GM19240 (cell line): Measurements from ENCODE around the gene NAB2.
"Not testable (repeated sequence)": the region's sequence is repeated elsewhere in the genome, so short reads cannot be mapped to it uniquely, and the experiment has no call there.

ENCODE experiments used
- DNase-seq: peaks from one replicate; pipeline ENCODE4 v3.0.0; 2011; ENCODE audit warnings: low spot score; ENCODE audit not compliant: insufficient read length

The NAB2 gene

GRCh38 chr12:57088354-57089270 lies at the start of gene NAB2:
TSS of gene NAB2 (plus strand) at chr12:57089114. CDS start at chr12:57089272, 158 bp downstream.
- DNase-seq, result peak; percentile 73

GRCh38 chr12:57040211-57040610 lies 48.7 kb upstream of the NAB2 start:
- no peak for DNase-seq

GRCh38 chr12:57040750-57041149 lies 48.2 kb upstream of the NAB2 start:
- DNase-seq, result no peak

GRCh38 chr12:57042695-57043094 lies 46.2 kb upstream of the NAB2 start:
- DNase-seq, result no peak

GRCh38 chr12:57044468-57044867 lies 44.4 kb upstream of the NAB2 start:
- DNase-seq, result no peak

GRCh38 chr12:57044889-57045288 lies 44.0 kb upstream of the NAB2 start:
- no peak for DNase-seq

GRCh38 chr12:57046086-57046791 lies 42.7 kb upstream of the NAB2 start:
- no peak for DNase-seq

GRCh38 chr12:57046947-57047890 lies 41.7 kb upstream of the NAB2 start:
- no peak for DNase-seq

GRCh38 chr12:57047981-57048380 lies 40.9 kb upstream of the NAB2 start:
- no peak for DNase-seq

- no peak for DNase-seq
Observed at GRCh38 chr12:57048423-57049118, 40.3 kb upstream of the NAB2 start.

GRCh38 chr12:57049119-57049446 lies 39.8 kb upstream of the NAB2 start:
- no peak for DNase-seq

GRCh38 chr12:57049890-57050289 lies 39.0 kb upstream of the NAB2 start, which contains the start of gene MYO1A:
TSS of gene MYO1A (minus strand) at chr12:57050129. CDS start at chr12:57048323, 1,806 bp downstream.
- DNase-seq, result no peak

GRCh38 chr12:57051011-57051410 lies 37.9 kb upstream of the NAB2 start:
- no peak for DNase-seq

GRCh38 chr12:57053146-57053545 lies 35.8 kb upstream of the NAB2 start:
- DNase-seq, result not testable (repeated sequence)

- DNase-seq, result not testable (repeated sequence)
Observed at GRCh38 chr12:57053901-57054300, 35.0 kb upstream of the NAB2 start.

GRCh38 chr12:57055824-57056223 lies 33.1 kb upstream of the NAB2 start:
- DNase-seq, result no peak

GRCh38 chr12:57057067-57057751 lies 31.7 kb upstream of the NAB2 start:
- DNase-seq, result no peak

- DNase-seq, result no peak
Observed at GRCh38 chr12:57058454-57058853, 30.5 kb upstream of the NAB2 start.

- DNase-seq, result peak; percentile 41
Observed at GRCh38 chr12:57063991-57064685, 24.8 kb upstream of the NAB2 start.

GRCh38 chr12:57066245-57066644 lies 22.7 kb upstream of the NAB2 start:
- DNase-seq, result no peak
